Activated naive CD8-positive, alpha-beta T cell treated with anti-CD3 and anti-CD28 coated beads, Interleukin-2, amount 10 ng/mL, durations not matched to agents 7 days and 5 days (primary cell): Measurements from ENCODE around the gene HIP1R. TPM values are rescaled to one million over a fixed set of nuclear protein-coding genes. Genes with fewer than 3 reads are reported as not detected.
"Not testable (repeated sequence)": the region's sequence is repeated elsewhere in the genome, so short reads cannot be mapped to it uniquely, and the experiment has no call there.

Experiments
- ATAC-seq: fragments of 150-1000 bp; cut with Tn5 transposase; one replicate; pipeline ENCODE4 v1.10.0; 2021; ENCODE audit warnings: low read depth, moderate library complexity
- POLR2A ChIA-PET: fragments of 350-600 bp; sonication (Branson Sonifier 250); formaldehyde crosslinking; loops from one replicate; lab custom pipeline; 2021; ENCODE audit warnings: antibody characterized with exemption; lab: Charles Lee
- DNase-seq: peaks from one replicate; pipeline ENCODE4 v3.0.0; 2021
- H3K27ac Mint-ChIP-seq: one replicate; pipeline ENCODE4 v1.8.0; 2022; ENCODE audit warnings: mild to moderate bottlenecking, mixed read lengths
- H3K27me3 Mint-ChIP-seq: one replicate; pipeline ENCODE4 v1.8.0; 2022; ENCODE audit warnings: mild to moderate bottlenecking, moderate library complexity, mixed read lengths
- H3K36me3 Mint-ChIP-seq: one replicate; pipeline ENCODE4 v1.8.0; 2021; ENCODE audit warnings: mild to moderate bottlenecking, mixed read lengths
- H3K4me1 Mint-ChIP-seq: one replicate; pipeline ENCODE4 v1.8.0; 2021; ENCODE audit warnings: mixed read lengths
- H3K4me3 Mint-ChIP-seq: one replicate; pipeline ENCODE4 v1.8.0; 2022; ENCODE audit warnings: mild to moderate bottlenecking, moderate library complexity, mixed read lengths
- H3K9me3 Mint-ChIP-seq: one replicate; pipeline ENCODE4 v1.8.0; 2021; ENCODE audit warnings: mixed read lengths
- total RNA-seq, 2 experiments: library from RNA; stranded (reverse); gene quantifications; one replicate each; pipeline ENCODE4 v1.2.3, GENCODE V29; 2021

HIP1R gene
- 10 to 100 TPM; 54.7 to 57.8 TPM for total RNA-seq

- Mint-ChIP-seq H3K9me3 (no peaks in the 10 kb centered on the region), H3K27me3 (peaks cover 17% of the 10 kb centered on the region), H3K27ac (peak within 1 kb of the TSS; percentile 94), H3K36me3 (no peaks in the 10 kb centered on the region), H3K4me3 (peak within 1 kb of the TSS; percentile 96), H3K4me1 (peaks cover 31% of the 10 kb centered on the region)
- POLR2A ChIA-PET, result interaction anchor here (0.8 to 1.5 kb wide), 3 partner anchors 10 to 398 kb away, joined by 3 to 5 read pairs (median 3); partner anchors contain the start of genes MPHOSPH9 and MTRFR
- ATAC-seq, result peak; percentile 53
- DNase-seq, result peak; percentile 79
Measured at GRCh38 chr12:122834921-122835749, at the start of gene HIP1R. Gene HIP1R, plus strand, starts transcription at chr12:122835457. Its CDS starts 94 bp downstream, at chr12:122835551.

GRCh38 chr12:122785503-122785902 is 49.8 kb upstream of the HIP1R start:
- no peak overlapping the region for H3K4me3 Mint-ChIP-seq
- POLR2A ChIA-PET, result no interaction called here

GRCh38 chr12:122788387-122788786 is 46.9 kb upstream of the HIP1R start:
- no peaks in the 10 kb centered on the region for H3K4me1 Mint-ChIP-seq
- POLR2A ChIA-PET, result no interaction called here
- H3K27ac Mint-ChIP-seq, result no peak overlapping the region
- no peak for ATAC-seq
- H3K4me3 Mint-ChIP-seq, result no peak overlapping the region
- no peaks in the 10 kb centered on the region for H3K36me3 Mint-ChIP-seq
- no peak for DNase-seq
- no peaks in the 10 kb centered on the region for H3K27me3 Mint-ChIP-seq
- no peaks in the 10 kb centered on the region for H3K9me3 Mint-ChIP-seq

More at GRCh38 chr12:122785503-122785902, 49.8 kb upstream of the HIP1R start:
- no peaks in the 10 kb centered on the region for H3K4me1 Mint-ChIP-seq
- no peaks in the 10 kb centered on the region for H3K27me3 Mint-ChIP-seq
- no peak for ATAC-seq
- H3K9me3 Mint-ChIP-seq, result no peaks in the 10 kb centered on the region
- H3K36me3 Mint-ChIP-seq, result no peaks in the 10 kb centered on the region
- no peak for DNase-seq
- no peak overlapping the region for H3K27ac Mint-ChIP-seq

- DNase-seq (no peak), ATAC-seq (no peak)
- Mint-ChIP-seq H3K4me3 (no peak overlapping the region), H3K27me3 (no peaks in the 10 kb centered on the region), H3K27ac (no peak overlapping the region), H3K4me1 (peaks cover 4% of the 10 kb centered on the region), H3K9me3 (no peaks in the 10 kb centered on the region), H3K36me3 (no peaks in the 10 kb centered on the region)
- POLR2A ChIA-PET, result no interaction called here
Measured at GRCh38 chr12:122789637-122790036, 45.6 kb upstream of the HIP1R start.

GRCh38 chr12:122790393-122791075 is 44.7 kb upstream of the HIP1R start:
- Mint-ChIP-seq H3K4me1 (peaks cover 4% of the 10 kb centered on the region), H3K9me3 (no peaks in the 10 kb centered on the region), H3K4me3 (no peak overlapping the region), H3K36me3 (no peaks in the 10 kb centered on the region), H3K27me3 (no peaks in the 10 kb centered on the region), H3K27ac (no peak overlapping the region)
- POLR2A ChIA-PET, result no interaction called here
- ATAC-seq (no peak), DNase-seq (no peak)

- no peak overlapping the region for H3K27ac Mint-ChIP-seq
- DNase-seq, result no peak
- no peaks in the 10 kb centered on the region for H3K27me3 Mint-ChIP-seq
- H3K36me3 Mint-ChIP-seq, result no peaks in the 10 kb centered on the region
- H3K4me1 Mint-ChIP-seq, result peaks cover 4% of the 10 kb centered on the region
- H3K9me3 Mint-ChIP-seq, result no peaks in the 10 kb centered on the region
- POLR2A ChIA-PET, result interaction anchor here (0.6 to 1.0 kb wide), 2 partner anchors 42 to 573 kb away, joined by 3 to 5 read pairs; no protein-coding TSS in a partner anchor
- no peak overlapping the region for H3K4me3 Mint-ChIP-seq
- peak; percentile 65 for ATAC-seq
Measured at GRCh38 chr12:122793685-122794106, 41.6 kb upstream of the HIP1R start.

- H3K4me1 Mint-ChIP-seq, result peaks cover 4% of the 10 kb centered on the region
- H3K36me3 Mint-ChIP-seq, result no peaks in the 10 kb centered on the region
- no peaks in the 10 kb centered on the region for H3K27me3 Mint-ChIP-seq
- no peak overlapping the region for H3K27ac Mint-ChIP-seq
- no peaks in the 10 kb centered on the region for H3K9me3 Mint-ChIP-seq
- ATAC-seq (no peak), DNase-seq (no peak)
- POLR2A ChIA-PET, result no interaction called here
- no peak overlapping the region for H3K4me3 Mint-ChIP-seq
Measured at GRCh38 chr12:122795807-122796206, 39.5 kb upstream of the HIP1R start.

GRCh38 chr12:122799641-122800243 is 35.5 kb upstream of the HIP1R start:
- peak; percentile 35 for DNase-seq
- Mint-ChIP-seq H3K4me1 (no peaks in the 10 kb centered on the region), H3K9me3 (no peaks in the 10 kb centered on the region), H3K27me3 (no peaks in the 10 kb centered on the region), H3K36me3 (no peaks in the 10 kb centered on the region), H3K4me3 (peak overlapping the region; percentile 3), H3K27ac (no peak overlapping the region)
- ATAC-seq, result peak; percentile 86
- POLR2A ChIA-PET, result interaction anchor here (0.8 kb wide), 1 partner anchor 37 kb away, joined by 5 read pairs; no protein-coding TSS in a partner anchor

- H3K4me3 Mint-ChIP-seq, result no peak overlapping the region
- H3K27ac Mint-ChIP-seq, result no peak overlapping the region
- ATAC-seq, result no peak
- POLR2A ChIA-PET, result interaction anchor here (1.1 kb wide), 1 partner anchor 22 kb away, joined by 3 read pairs; no protein-coding TSS in a partner anchor
- peaks cover 4% of the 10 kb centered on the region for H3K27me3 Mint-ChIP-seq
- no peaks in the 10 kb centered on the region for H3K36me3 Mint-ChIP-seq
- no peaks in the 10 kb centered on the region for H3K9me3 Mint-ChIP-seq
- peaks cover 1% of the 10 kb centered on the region for H3K4me1 Mint-ChIP-seq
- no peak for DNase-seq
Measured at GRCh38 chr12:122803937-122804336, 31.3 kb upstream of the HIP1R start.

- not testable (repeated sequence) for H3K4me1 Mint-ChIP-seq, ATAC-seq, H3K9me3 Mint-ChIP-seq, H3K27me3 Mint-ChIP-seq, H3K4me3 Mint-ChIP-seq, H3K36me3 Mint-ChIP-seq, DNase-seq, H3K27ac Mint-ChIP-seq
- POLR2A ChIA-PET, result interaction anchor here (1.2 kb wide), 1 partner anchor 26 kb away, joined by 9 read pairs; no protein-coding TSS in a partner anchor
Measured at GRCh38 chr12:122804957-122805356, 30.3 kb upstream of the HIP1R start.

- no peak overlapping the region for H3K4me3 Mint-ChIP-seq
Measured at GRCh38 chr12:122807651-122808050, 27.6 kb upstream of the HIP1R start.

GRCh38 chr12:122811777-122812176 is 23.5 kb upstream of the HIP1R start:
- DNase-seq, result no peak
- no peaks in the 10 kb centered on the region for H3K36me3 Mint-ChIP-seq
- ATAC-seq, result no peak
- no peaks in the 10 kb centered on the region for H3K27me3 Mint-ChIP-seq
- POLR2A ChIA-PET, result no interaction called here
- H3K4me1 Mint-ChIP-seq, result peaks cover 2% of the 10 kb centered on the region
- H3K27ac Mint-ChIP-seq, result no peak overlapping the region
- H3K4me3 Mint-ChIP-seq, result no peak overlapping the region
- H3K9me3 Mint-ChIP-seq, result no peaks in the 10 kb centered on the region

More at GRCh38 chr12:122807651-122808050, 27.6 kb upstream of the HIP1R start:
- Mint-ChIP-seq H3K27ac (no peak overlapping the region), H3K9me3 (no peaks in the 10 kb centered on the region), H3K4me1 (peaks cover 2% of the 10 kb centered on the region), H3K36me3 (no peaks in the 10 kb centered on the region), H3K27me3 (peaks cover 4% of the 10 kb centered on the region)
- no peak for ATAC-seq
- POLR2A ChIA-PET, result no interaction called here
- no peak for DNase-seq

GRCh38 chr12:122813310-122813713 is 21.9 kb upstream of the HIP1R start:
- no peak for DNase-seq
- POLR2A ChIA-PET, result no interaction called here
- Mint-ChIP-seq H3K9me3 (no peaks in the 10 kb centered on the region), H3K36me3 (no peaks in the 10 kb centered on the region), H3K27ac (no peak overlapping the region), H3K4me3 (no peak overlapping the region), H3K27me3 (no peaks in the 10 kb centered on the region), H3K4me1 (peaks cover 2% of the 10 kb centered on the region)
- ATAC-seq, result no peak
